H1 (cell line): ENCODE results near the gene HYAL1. TPM values are rescaled to one million over a fixed set of nuclear protein-coding genes. Genes with fewer than 3 reads are reported as not detected.

Source experiments
- ATF3 ChIP-seq: IDR thresholded peaks from 2 replicates; pipeline ENCODE4 v1.6.1; 2011; ENCODE audit warnings: low read depth, mild to moderate bottlenecking, low read length; ENCODE audit not compliant: insufficient read depth
- BACH1 ChIP-seq: IDR thresholded peaks from 2 replicates; pipeline ENCODE4 v1.6.1; 2012; ENCODE audit warnings: low read length, improper control_type of control experiment
- KDM4A ChIP-seq: IDR thresholded peaks from one replicate; pipeline ENCODE4 v1.7.1; 2012; ENCODE audit warnings: low read depth, mild to moderate bottlenecking, moderate library complexity, low read length, inconsistent platforms; ENCODE audit not compliant: severe bottlenecking
- RXRA ChIP-seq: IDR thresholded peaks from 2 replicates; pipeline ENCODE4 v1.6.1; 2011; ENCODE audit warnings: low read depth, mild to moderate bottlenecking, low read length, moderate library complexity; ENCODE audit not compliant: insufficient read depth
- SIN3A ChIP-seq, 2 experiments: IDR thresholded peaks in 1 of 2; conservative IDR thresholded peaks in 1 of 2; 2 replicates each; pipeline ENCODE4 v1.6.1; 2011 to 2012; ENCODE audit warnings: low read length in 2 of 2, improper control_type of control experiment in 1 of 2, low read depth in 1 of 2, mild to moderate bottlenecking in 1 of 2
- TAF7 ChIP-seq: optimal IDR thresholded peaks from 2 replicates; pipeline ENCODE3; 2011; ENCODE audit warnings: low read depth, mild to moderate bottlenecking, inconsistent platforms, low read length, moderate library complexity, borderline replicate concordance
- TBP ChIP-seq: IDR thresholded peaks from 2 replicates; pipeline ENCODE4 v1.6.1; 2011; ENCODE audit warnings: low read depth, low read length, improper control_type of control experiment
- ZNF274 ChIP-seq: IDR thresholded peaks from 2 replicates; pipeline ENCODE4 v1.7.0; 2012; ENCODE audit warnings: low read length, borderline replicate concordance; ENCODE audit errors: extremely low read depth
- polyA plus RNA-seq, 7 experiments: library from polyadenylated mRNA; depleted of rRNA in 3 of 7; stranded (reverse) in 5 of 7; unstranded in 2 of 7; fragments of >200 nt in 5 of 7; fragments of 200-250 nt in 2 of 7; gene quantifications; 1 replicate in 5 of 7; 2 replicates in 1 of 7; 4 replicates in 1 of 7; pipeline versions ENCODE4 v1.2.1 to v1.2.3, GENCODE V29; 2011 to 2013; ENCODE audit warnings: missing spikeins in 2 of 7, mixed read lengths in 2 of 7
- total RNA-seq: library from RNA; stranded (reverse); fragmentation: NEBNext Ultra II Directional; extraction: Animal tissue kit (Norgen Biotek cat#: 25700); gene quantifications from 2 replicates; pipeline ENCODE4 v1.2.1, GENCODE V29; 2021

The HYAL1 gene
- total and polyA plus RNA-seq, 2 of the 8 experiments (the other 6 are each of a cell fraction or from before 2014, with no cell fraction given) = 2.0 to 5.4 TPM

DNA sequence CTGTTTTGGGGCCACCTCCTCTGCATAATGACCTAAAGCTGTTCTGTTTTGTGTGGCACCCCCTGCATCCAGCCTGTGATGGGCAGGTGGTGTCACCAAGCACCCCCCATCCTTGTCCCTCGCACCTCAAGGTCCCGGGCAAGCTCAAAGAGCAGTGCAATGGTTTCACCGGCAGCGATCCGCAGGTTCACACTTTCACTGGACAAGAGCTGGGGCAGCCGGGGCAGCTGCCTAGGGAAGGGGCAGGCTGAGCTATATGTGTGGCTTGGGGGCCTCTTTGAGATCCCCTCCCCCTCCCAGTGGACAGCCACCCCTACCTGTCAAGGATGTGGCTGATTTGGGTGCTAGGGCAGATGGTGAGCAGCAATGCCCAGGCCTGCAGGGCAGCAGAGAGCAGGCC, 14.2 kb downstream of the HYAL1 start (continued):
- TF ChIP-seq TAF7 (no peak), RXRA (no peak), BACH1 (no peak), ATF3 (no peak), TBP (no peak), ZNF274 (no peak), KDM4A (no peak), SIN3A (conservative IDR thresholded peaks at IDR 0.05 in 1 of 2, IDR thresholded peaks at IDR 0.05 in 1 of 2; ENCODE audit: low read depth in 1 of 2, low read length in 2 of 2) (no peak)
